ENCODE measurements around the gene RFX2.
"Not testable (repeated sequence)": the region's sequence is repeated elsewhere in the genome, so short reads cannot be mapped to it uniquely, and the experiment has no call there.

Gene RFX2

GRCh38 chr19:6038634-6039405 lies 71.5 kb downstream of the RFX2 start:
- no peak for DNase-seq (ENCODE audit: low read depth, low spot score)

GRCh38 chr19:6035026-6035425 lies 75.3 kb downstream of the RFX2 start:
- DNase-seq (ENCODE audit: low read depth, low spot score): no peak

- no peak for DNase-seq (ENCODE audit: low read depth, low spot score)
These were observed 75.8 kb downstream of the RFX2 start for GRCh38 chr19:6034512-6034911.

- DNase-seq (ENCODE audit: low read depth, low spot score): no peak
These were observed 76.5 kb downstream of the RFX2 start for GRCh38 chr19:6033744-6034264.

- DNase-seq (ENCODE audit: low read depth, low spot score): no peak
These were observed 77.5 kb downstream of the RFX2 start for GRCh38 chr19:6032827-6033226.

- DNase-seq (ENCODE audit: low read depth, low spot score): no peak
These were observed 77.9 kb downstream of the RFX2 start for GRCh38 chr19:6032381-6032780.

GRCh38 chr19:6030214-6030507 lies 80.1 kb downstream of the RFX2 start:
- no peak for DNase-seq (ENCODE audit: low read depth, low spot score)

GRCh38 chr19:6026390-6027227 lies 83.7 kb downstream of the RFX2 start:
- no peak for DNase-seq (ENCODE audit: low read depth, low spot score)

GRCh38 chr19:6024756-6025155 lies 85.5 kb downstream of the RFX2 start:
- DNase-seq (ENCODE audit: low read depth, low spot score): not testable (repeated sequence)

- DNase-seq (ENCODE audit: low read depth, low spot score): no peak
These were observed 86.4 kb downstream of the RFX2 start for GRCh38 chr19:6023936-6024335.

- no peak for DNase-seq (ENCODE audit: low read depth, low spot score)
These were observed 87.1 kb downstream of the RFX2 start for GRCh38 chr19:6023085-6023682.

- DNase-seq (ENCODE audit: low read depth, low spot score): no peak
These were observed 87.7 kb downstream of the RFX2 start for GRCh38 chr19:6022570-6023064.

- peak; percentile 61 for DNase-seq (ENCODE audit: low read depth, low spot score)
These were observed 88.3 kb downstream of the RFX2 start for GRCh38 chr19:6021878-6022569.

GRCh38 chr19:6020972-6021805 lies 89.1 kb downstream of the RFX2 start:
- DNase-seq (ENCODE audit: low read depth, low spot score): no peak

- no peak for DNase-seq (ENCODE audit: low read depth, low spot score)
These were observed 90.0 kb downstream of the RFX2 start for GRCh38 chr19:6020166-6020882.

- DNase-seq (ENCODE audit: low read depth, low spot score): no peak
These were observed 91.5 kb downstream of the RFX2 start for GRCh38 chr19:6018786-6019185.

- DNase-seq (ENCODE audit: low read depth, low spot score): no peak
These were observed 92.7 kb downstream of the RFX2 start for GRCh38 chr19:6017576-6017975.

- no peak for DNase-seq (ENCODE audit: low read depth, low spot score)
These were observed 94.3 kb downstream of the RFX2 start for GRCh38 chr19:6015841-6016545.

- no peak for DNase-seq (ENCODE audit: low read depth, low spot score)
These were observed 95.7 kb downstream of the RFX2 start for GRCh38 chr19:6014551-6015135.

Measured in activated naive CD8-positive, alpha-beta T cell treated with anti-CD3 and anti-CD28 coated beads, Interleukin-2, amount 50 U/mL, for 16 hours (primary cell).